NCI-H146 treated with DMSO at 0.1 percent for 48 hours (cell line): ENCODE results near the gene MRPS24.
"Not testable (repeated sequence)": the region's sequence is repeated elsewhere in the genome, so short reads cannot be mapped to it uniquely, and the experiment has no call there.

Source experiments
- DNase-seq: peaks from one replicate; lab custom pipeline; 2025; ENCODE audit not compliant: unreplicated experiment; lab: John Stamatoyannopoulos, UW

Gene MRPS24

DNA sequence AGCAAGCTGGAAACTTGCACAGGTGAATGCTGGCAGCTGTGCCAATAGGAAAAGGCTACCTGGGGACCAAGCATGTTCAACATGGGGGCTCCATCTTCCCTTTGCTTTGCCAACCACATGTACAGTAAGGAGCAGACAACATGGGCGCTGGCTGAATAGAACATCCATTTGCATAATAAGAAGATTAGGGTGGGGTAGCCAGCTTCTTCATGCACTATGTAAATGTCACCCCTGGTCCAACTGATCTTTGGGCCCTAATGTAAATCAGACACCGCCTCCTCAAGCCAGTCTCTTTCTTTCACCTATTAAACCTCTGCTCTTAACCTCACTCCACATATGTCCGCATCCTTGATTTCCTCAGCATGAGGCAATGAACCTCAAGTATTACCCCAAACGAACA, 26.0 kb downstream of the MRPS24 start:
- DNase-seq: no peak

DNA sequence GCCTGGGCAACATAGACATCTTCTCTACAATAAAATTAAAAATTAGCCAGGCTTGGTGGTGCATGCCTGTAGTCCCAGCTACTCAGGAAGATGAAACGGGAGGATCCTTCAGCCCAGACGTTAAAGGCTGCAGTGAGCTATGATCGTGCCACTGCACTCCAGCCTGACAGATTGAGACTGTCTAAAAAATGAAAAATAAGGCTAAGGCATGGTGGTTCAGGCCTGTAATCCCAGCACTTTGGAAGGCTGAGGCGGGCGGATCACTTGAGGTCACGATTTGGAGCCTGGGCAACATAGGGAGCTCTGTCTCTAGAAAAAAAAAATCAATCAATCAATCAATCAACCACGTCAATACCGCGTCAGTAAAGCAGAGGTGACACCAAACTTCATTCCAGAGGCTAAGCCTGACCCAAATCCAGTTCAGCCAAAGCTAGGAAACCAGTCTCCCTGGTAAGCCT, 31.1 kb downstream of the MRPS24 start:
- DNase-seq: no peak

DNA sequence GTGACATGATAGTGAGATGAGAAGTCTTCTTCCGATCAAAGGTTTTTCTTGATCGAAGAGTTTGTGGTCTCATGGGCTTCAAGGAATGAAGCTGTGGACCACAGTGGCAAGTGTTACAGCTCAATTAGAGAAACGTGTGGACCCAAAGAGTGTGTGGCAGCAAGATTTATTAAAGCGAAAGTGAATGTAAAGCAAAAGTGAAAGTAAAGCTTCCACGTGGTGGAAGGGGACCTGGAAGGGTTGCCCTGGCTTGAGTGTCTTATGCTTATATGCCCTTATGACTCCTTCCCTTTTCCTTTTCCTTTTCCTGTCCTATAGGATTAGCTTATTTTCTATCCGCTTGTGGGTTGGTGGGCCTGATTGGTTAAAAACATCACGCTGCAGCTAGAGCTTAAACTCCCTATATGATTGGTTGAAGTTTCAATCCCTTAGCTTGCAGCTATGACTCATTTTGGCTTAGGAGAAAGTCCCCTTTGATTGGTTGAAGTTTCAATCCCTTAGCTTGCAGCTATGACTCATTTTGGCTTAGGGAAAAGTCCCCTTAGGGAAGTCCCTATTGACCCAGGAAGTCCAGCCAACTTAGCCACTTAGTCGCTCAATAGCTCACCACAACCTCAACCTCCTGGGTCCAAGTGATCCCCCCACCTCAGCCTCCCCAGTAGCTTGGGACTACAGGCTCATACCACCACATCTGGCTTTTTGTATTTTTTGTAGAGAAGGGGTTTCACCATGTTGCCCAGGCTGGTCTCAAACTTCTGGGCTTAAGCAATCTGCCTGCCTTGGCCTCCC, 34.7 kb downstream of the MRPS24 start:
- DNase-seq: no peak

DNA sequence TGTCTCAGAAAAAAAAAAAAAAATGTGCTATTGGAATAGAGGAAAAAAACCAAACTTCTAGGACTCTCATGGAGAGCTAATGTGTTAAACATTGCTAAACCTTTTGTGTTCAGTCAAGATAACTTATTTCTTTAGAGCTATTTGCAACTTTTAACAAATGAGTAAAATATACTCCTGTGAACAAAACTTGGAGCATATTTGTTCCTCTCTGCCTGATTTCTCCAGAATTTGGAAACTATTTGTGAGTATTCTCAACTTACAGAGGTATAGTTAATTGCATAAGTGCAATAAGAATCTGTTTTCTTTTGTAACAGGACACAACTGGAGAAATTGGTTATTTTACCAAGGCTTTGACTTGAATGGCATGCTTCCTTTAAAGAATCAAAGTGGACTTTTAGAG, 38.4 kb downstream of the MRPS24 start:
- DNase-seq: not testable (repeated sequence)

DNA sequence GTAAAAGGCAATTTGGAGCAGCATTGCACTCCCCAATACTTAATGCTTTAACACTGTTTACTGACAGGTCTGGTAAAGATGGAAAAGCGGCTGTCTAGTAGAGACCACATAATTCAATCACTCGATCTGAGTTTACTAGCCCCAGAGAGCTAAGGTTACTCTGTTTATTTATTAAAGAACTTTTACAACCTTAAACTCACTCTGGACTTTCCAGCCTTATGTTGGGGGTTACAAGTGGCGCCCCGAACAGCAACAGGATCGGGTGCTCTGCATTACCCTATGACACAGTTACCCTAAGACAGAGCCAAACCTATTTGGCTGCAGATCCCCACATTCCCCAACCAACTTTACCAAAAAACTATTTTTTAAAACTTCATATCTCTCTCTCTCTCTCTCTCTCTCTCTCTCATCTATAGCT, 43.9 kb downstream of the MRPS24 start:
- DNase-seq: no peak

DNA sequence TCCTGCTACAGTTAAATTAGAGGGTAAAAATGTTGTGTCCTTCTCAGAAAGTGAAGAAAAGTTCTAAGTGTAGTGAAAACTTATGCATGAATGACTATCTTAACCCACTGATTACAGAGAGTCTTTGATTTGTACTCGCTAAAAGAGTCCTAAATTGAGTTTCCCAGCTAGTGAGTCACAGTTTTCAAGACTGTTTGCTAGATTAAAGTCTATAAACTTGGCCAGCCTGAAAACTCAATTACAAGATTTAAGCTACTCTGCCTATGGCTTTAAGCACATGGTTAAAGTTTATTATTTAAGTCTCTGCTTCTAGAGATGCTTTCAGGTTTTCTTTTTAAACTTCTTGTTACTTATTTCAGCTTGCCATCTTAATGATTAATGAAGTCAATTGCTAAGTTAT, 44.4 kb downstream of the MRPS24 start:
- no peak for DNase-seq

DNA sequence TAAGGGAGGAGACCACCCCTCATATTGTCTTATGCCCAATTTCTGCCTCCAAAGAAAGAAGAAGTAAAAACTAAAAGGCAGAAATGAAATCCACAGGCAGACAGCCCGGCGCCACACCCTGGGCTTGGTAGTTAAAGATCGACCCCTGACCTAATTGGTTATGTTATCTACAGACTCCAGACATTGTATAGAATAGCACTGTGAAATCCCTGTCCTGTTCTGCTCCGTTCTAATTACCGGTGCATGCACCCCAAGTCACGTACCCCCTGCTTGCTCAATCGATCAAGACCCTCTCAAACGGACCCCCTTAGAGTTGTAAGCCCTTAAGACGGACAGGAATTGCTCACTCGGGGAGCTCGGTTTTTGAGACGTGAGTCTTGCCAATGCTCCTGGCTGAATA, 44.8 kb downstream of the MRPS24 start:
- not testable (repeated sequence) for DNase-seq

DNA sequence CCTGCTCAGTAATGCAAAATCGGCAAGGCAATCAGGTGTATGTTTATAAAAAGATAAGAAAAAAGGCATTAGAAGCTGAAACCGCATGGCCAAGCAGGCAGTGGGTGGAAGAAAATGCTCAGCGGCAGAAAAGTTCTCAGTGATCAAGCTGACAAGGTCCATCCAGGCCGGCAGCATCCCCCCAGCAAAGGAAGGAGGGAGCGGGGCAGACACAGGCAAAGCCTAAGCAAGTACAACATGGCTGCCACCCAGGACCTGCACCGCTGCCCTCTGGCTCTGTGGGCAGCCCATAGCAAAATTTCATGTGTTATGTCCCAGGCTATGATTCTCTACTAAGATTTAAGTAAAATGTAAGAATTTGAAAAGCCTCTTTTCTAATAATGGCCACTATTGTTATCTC, 45.4 kb downstream of the MRPS24 start:
- no peak for DNase-seq

DNA sequence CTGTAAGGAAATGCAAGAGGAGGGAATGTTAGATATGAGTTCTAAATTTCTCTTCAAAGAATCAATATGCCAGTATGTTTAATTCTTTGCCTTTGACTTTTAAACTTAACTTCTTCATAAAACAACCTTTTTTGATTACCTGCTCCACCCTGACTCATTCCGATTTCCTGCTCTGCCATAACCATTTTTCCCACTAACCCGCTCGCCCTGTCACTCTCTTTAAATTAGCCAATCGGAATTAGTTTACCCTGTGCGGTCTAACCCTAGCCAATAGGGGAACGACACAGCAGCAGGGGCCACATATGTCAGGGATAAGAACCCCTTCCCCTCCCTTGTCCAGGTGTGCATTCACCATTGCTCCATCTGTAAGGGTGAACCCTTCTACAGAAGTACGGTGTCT, 45.9 kb downstream of the MRPS24 start:
- DNase-seq: not testable (repeated sequence)
